Measurements from ENCODE around the gene RNF214. TPM values are rescaled to one million over a fixed set of nuclear protein-coding genes. Genes with fewer than 3 reads are reported as not detected.

Gene RNF214
- total and polyA plus RNA-seq, 2 donors (not counting 1 experiment from before 2014, with no cell fraction given) = 16.0 to 36.1 TPM

- Histone ChIP-seq H4K20me1 (ENCODE audit: control insufficient read depth, insufficient read depth, low read length, poor library complexity, severe bottlenecking) (peaks cover 22% of the 10 kb centered on the region), H3K27ac (ENCODE audit: low read length in 2 of 2) (no peak overlapping the region), H3K27me3 (replicated peaks in 1 of 4; ENCODE audit: control extremely low read depth in 1 of 4, control insufficient read depth in 3 of 4, insufficient read depth in 4 of 4, low read length in 3 of 4) (no peaks in the 10 kb centered on the region), H3K4me2 (replicated peaks; ENCODE audit: low read depth, low read length, poor library complexity, severe bottlenecking) (no peak overlapping the region), H3K4me1 (ENCODE audit: control insufficient read depth in 2 of 2, insufficient read depth in 2 of 2, low read length in 2 of 2) (peaks cover 2 to 13% of the 10 kb centered on the region in 2 donors), H3K79me2 (ENCODE audit: control insufficient read depth, insufficient read depth, low read length) (peaks cover 66% of the 10 kb centered on the region), H3K36me3 (replicated peaks in 1 of 2; ENCODE audit: control extremely low read depth in 1 of 2, control insufficient read depth in 1 of 2, extremely low read depth in 1 of 2, insufficient read depth in 2 of 2, low read length in 1 of 2) (peaks cover 8 to 95% of the 10 kb centered on the region in 2 experiments), H3K9ac (ENCODE audit: low read length) (no peak overlapping the region), H2AFZ (ENCODE audit: insufficient read depth, low read depth, low read length, poor library complexity, severe bottlenecking) (no peak overlapping the region), H3K9me3 (ENCODE audit: control extremely low read depth in 1 of 3, control insufficient read depth in 2 of 3, insufficient read depth in 1 of 3, low read length in 2 of 3) (no peaks in the 10 kb centered on the region), H3K4me3 (ENCODE audit: control extremely low read depth in 1 of 5, extremely low read depth in 1 of 5, insufficient read depth in 1 of 5, low read depth in 2 of 5, low read length in 4 of 5) (no peak overlapping the region)
- 96% methylated on average over 15 of the region's 17 CpGs for WGBS (ENCODE audit: insufficient coverage)
- Mint-ChIP-seq H3K9me3 (ENCODE audit: insufficient read depth) (no peaks in the 10 kb centered on the region), H3K27me3 (no peaks in the 10 kb centered on the region), H3K4me1 (peaks cover 15% of the 10 kb centered on the region), H3K4me3 (no peak overlapping the region), H3K27ac (no peak overlapping the region)
- intact Hi-C loops (cut with micrococcal nuclease) = no loop called here
- ATAC-seq (ENCODE audit: low read depth) (no peak), DNase-seq (no peak)
- TF ChIP-seq CTCF (IDR thresholded peaks at IDR 0.05) (no peak), EZH2 (IDR thresholded peaks at IDR 0.05; ENCODE audit: borderline replicate concordance, insufficient read depth, low read depth, low read length, poor library complexity, severe bottlenecking) (no peak)
- CTCF ChIA-PET = interaction anchor here (1.4 to 19.9 kb wide), 5 partner anchors 19 to 433 kb away, joined by 4 to 309 read pairs (median 31); partner anchors contain the start of genes APOA5 and SIDT2
- POLR2A ChIA-PET = no interaction called here
These were observed 8.5 kb upstream of the RNF214 start for GRCh38 chr11:117223741-117224689.
